Hematopoietic multipotent progenitor cell treated with erythropoietin and hydrocortisone succinate and interleukin-3 and kit ligand, for 6 days (in vitro differentiated cells): ENCODE data around the gene MANSC4.

Experiments used
- DNase-seq: peaks from one replicate; pipeline ENCODE4 v3.0.0-alpha.2; 2015

The MANSC4 gene

GRCh38 chr12:27797301-27798025 lies 17.4 kb upstream of the MANSC4 start:
- no peak for DNase-seq

GRCh38 chr12:27796128-27796527 lies 16.1 kb upstream of the MANSC4 start:
- no peak for DNase-seq

- no peak for DNase-seq
Measured at GRCh38 chr12:27794818-27795584, 15.0 kb upstream of the MANSC4 start.

GRCh38 chr12:27790179-27790578 lies 10.1 kb upstream of the MANSC4 start:
- peak; percentile 33 for DNase-seq

- no peak for DNase-seq
Measured at GRCh38 chr12:27787559-27787958, 7.5 kb upstream of the MANSC4 start.

GRCh38 chr12:27785882-27786570 lies 6.0 kb upstream of the MANSC4 start:
- peak; percentile 39 for DNase-seq

GRCh38 chr12:27782481-27782880 lies 2.4 kb upstream of the MANSC4 start:
- no peak for DNase-seq

- DNase-seq = no peak
Measured at GRCh38 chr12:27781680-27782079, 1.6 kb upstream of the MANSC4 start.

- DNase-seq = peak; percentile 39
Measured at GRCh38 chr12:27780612-27781408, 774 bp upstream of the MANSC4 start.

GRCh38 chr12:27779416-27779919 lies 568 bp downstream of the MANSC4 start:
- peak; percentile 56 for DNase-seq

- DNase-seq = no peak
Measured at GRCh38 chr12:27778206-27778605, 1.8 kb downstream of the MANSC4 start.

- no peak for DNase-seq
Measured at GRCh38 chr12:27777141-27777540, 2.9 kb downstream of the MANSC4 start.

- no peak for DNase-seq
Measured at GRCh38 chr12:27772328-27773049, 7.5 kb downstream of the MANSC4 start.

- no peak for DNase-seq
Measured at GRCh38 chr12:27771481-27772327, 8.3 kb downstream of the MANSC4 start.

GRCh38 chr12:27769142-27769673 lies 10.8 kb downstream of the MANSC4 start:
- no peak for DNase-seq

GRCh38 chr12:27766587-27766986 lies 13.4 kb downstream of the MANSC4 start:
- DNase-seq = no peak

GRCh38 chr12:27762757-27763156 lies 17.3 kb downstream of the MANSC4 start:
- no peak for DNase-seq

GRCh38 chr12:27756670-27757195 lies 23.3 kb downstream of the MANSC4 start:
- DNase-seq = no peak

- no peak for DNase-seq
Measured at GRCh38 chr12:27754795-27755194, 25.2 kb downstream of the MANSC4 start.

- no peak for DNase-seq
Measured at GRCh38 chr12:27751386-27752047, 28.5 kb downstream of the MANSC4 start.
